NCI-H1930 (cell line): ENCODE data around the gene OSBPL8.
"Not testable (repeated sequence)": the region's sequence is repeated elsewhere in the genome, so short reads cannot be mapped to it uniquely, and the experiment has no call there.

ENCODE experiments used
- DNase-seq, 2 experiments: peaks; one replicate each; lab custom pipeline; 2025; lab: John Stamatoyannopoulos, UW

Gene OSBPL8

DNA sequence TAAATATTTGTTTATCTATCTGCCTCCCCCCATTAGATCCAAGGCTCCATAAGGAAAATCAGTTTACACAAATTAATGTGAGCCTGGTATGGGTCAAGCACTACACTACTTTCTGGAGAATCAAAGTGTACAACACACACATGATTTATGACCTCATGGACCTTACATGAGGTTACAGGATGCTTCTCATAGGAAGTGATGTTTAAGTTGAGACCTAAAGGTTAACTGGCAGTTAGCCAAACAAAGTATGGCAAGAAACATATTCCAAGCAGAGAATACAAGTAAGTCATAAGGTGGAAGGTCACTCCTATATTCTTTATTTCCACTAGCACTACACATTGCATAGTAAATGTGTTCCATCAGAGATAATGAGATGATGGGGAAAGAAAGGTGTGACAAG, 39.2 kb downstream of the OSBPL8 start:
- DNase-seq = no peak

DNA sequence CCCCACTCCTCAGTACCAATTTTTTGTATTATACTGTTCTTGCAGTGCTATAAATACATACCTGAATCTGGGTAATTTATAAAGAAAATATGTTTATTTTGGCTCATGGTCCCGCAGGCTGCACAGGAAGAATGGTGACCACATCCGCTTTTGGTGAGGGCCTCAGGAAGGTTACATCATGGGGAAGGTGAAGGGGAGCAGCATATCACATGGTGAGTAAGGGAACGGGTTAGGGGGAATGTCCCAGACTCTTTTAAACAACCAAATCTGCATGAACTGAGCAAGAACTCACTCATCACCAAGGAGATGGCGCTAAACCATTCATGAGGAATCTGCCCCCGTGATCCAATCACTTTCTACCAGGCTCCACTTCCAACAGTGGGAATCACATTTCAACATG, 40.0 kb downstream of the OSBPL8 start:
- no peak for DNase-seq

DNA sequence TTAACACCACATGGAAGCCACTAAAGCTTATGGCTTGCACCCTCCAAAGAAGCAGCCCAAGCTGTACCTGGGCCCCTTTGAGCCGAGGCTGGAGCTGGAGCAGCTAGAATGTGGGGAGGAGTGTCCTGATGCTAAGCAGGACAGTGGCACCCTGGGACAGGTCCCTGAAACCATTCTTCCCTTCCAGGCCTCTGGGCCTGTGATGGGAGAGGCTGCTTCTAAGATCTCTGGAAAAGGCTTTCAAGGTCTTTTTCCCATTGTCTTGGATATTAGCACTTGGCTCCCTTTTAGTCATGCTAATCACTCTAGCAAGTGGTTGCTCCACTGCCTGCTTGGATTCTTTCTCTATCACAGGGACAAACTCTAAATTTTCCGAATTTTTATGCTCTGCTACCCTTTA, 40.9 kb downstream of the OSBPL8 start:
- DNase-seq = no peak

DNA sequence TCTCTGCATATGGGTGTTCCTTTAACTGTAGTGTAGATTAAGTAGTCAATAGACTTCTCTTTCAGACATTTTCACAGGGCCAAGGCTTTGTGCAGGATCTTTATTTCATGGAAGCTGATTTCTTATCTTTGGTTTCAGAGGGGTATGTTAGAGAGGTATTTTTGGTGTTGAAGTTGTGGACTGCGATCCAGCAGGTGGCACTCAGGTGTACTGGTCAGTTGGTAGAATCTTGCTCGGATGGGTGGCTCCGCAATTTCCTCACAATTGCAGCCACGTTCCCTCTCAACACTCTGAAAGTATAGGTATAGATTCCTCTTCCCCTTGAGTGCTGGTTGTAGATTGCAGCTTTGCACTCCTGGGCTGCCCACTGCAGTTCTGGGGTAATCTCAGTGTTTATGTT, 44.3 kb downstream of the OSBPL8 start:
- no peak for DNase-seq

DNA sequence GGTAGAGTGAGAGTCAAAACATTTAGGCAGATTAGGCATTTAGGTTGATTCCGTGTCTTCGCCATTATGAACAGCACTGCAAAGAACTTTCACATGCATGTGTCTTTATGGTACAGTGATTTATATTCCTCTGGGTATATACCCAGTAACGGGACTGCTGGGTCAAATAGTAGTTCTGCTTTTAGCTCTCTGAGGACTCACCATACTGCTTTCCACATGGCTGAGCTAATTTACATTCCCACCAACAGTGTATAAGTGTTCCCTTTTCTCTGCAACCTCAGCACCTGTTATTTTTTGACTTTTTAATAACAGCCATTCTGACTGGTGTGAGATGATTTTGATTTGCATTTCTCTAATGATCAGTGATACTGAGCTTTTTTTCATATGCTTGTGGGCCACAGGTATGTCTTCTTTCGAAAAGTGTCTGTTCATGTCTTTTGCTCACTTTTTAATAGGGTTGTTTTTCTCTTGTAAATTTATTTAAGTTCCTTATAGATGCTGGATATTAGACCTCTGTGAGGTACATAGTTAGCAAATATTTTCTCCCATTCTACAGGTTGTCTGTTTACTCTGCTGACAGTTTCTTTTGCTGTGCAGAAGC, 48.4 kb downstream of the OSBPL8 start:
- DNase-seq = not testable (repeated sequence)

DNA sequence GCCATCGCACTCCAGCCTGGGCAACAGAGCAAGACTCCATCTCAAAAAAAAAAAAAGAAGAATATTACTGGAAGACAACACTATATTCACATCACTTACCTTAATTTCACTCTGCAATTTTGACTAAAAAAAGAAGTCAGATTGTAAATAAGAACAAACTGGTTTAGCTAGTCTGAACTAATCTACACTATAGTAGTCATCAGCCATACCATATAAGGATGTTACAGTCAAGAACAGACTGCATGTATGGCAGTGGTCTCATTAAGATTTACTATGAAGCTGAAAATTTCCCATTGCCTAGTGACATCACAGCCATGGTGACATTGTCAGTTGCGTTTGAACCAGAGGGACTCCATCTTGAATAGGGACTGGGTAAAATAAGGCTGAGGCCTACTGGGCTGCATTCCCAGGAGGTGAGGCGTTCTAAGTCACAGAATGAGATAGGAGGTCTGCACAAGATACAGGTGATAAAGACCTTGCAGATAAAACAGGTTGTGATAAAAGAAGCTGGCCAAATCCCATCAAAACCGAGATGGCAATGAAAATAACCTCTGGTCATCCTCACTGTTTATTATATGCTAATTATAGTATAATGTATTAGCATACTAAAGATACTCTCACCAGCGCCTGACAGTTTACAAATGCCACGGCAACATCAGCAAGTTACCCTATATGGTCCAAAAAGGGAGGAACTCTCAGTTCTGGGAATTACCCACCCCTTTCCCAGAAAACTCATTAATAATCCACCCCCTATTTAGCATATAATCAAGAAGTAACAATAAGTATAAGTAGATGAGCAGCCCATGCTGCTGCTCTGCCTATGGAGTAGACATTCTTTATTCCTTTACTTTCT, 51.2 kb downstream of the OSBPL8 start:
- DNase-seq = no peak

DNA sequence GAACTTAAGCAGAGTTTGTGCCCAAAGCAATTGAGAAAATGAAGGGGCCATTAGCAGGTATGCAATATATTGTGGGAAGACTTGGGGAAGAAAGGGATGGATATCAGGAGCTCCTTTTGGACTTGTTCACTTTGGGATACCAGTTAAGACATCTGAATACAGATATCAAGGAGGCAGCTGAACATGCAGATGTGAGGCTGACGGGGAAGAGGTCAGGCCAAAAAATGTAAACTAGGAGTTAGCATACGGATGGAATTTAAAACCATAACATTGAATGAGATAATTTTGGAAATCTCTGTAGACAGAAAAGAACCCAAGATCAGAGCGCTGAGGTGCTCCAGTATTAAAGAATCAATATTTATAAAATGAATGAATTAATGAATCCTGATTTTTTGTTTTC, 53.4 kb downstream of the OSBPL8 start:
- no peak for DNase-seq

DNA sequence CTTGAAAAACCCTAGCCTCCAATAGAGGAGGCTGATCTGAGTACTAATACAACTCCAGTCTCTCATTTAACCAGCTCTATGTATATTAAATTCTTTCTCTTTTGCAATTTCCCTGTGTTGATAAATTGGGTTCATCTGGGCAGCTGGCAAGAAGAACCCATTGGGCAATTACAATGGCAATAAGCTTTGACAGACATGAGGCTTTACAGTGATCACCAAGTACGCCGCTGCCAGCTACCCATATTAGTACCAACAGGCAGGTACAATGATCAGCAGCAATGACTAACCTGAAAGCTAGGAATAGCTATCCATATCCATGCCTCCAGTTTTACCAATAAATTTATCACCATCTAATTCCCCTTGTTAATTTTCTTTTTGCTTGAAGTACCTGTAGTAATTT, 54.5 kb downstream of the OSBPL8 start:
- DNase-seq = no peak

DNA sequence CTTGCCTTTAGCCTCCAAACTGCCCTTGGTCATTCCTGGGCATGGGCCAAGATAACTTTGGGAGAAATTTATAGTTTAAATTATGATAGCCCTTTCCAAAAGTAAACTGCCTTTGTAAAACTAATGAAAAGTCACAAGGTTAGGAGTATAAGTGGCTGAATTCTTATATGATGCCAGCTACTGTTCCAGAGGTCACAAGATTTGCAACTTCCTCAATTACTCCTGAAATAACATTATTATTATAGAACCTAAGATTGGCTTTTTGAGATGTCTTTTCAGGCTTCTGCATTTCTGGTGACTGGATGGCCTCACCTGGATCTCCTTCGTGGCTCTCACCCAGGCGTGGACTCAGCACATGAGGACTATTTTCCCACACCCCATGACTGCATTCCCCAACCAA, 55.0 kb downstream of the OSBPL8 start:
- DNase-seq = no peak

DNA sequence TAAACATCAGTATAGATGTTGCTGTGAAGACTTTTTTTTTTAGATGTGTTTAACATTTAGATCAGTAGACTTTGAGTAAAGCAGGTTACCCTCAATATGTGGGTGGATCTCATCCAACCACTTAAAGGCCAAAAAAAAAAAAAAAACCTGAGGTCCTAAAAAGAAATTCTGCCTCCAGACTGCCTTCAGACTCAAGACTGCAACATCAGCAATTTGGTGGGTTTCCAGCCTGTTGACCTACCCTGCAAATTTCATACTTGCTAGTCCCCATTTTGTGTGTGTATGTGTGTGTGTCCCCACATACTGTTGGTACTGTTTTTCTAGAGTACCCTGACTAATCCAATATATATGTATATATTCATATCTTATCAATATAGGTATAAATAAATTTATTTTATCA, 55.6 kb downstream of the OSBPL8 start:
- DNase-seq = no peak

DNA sequence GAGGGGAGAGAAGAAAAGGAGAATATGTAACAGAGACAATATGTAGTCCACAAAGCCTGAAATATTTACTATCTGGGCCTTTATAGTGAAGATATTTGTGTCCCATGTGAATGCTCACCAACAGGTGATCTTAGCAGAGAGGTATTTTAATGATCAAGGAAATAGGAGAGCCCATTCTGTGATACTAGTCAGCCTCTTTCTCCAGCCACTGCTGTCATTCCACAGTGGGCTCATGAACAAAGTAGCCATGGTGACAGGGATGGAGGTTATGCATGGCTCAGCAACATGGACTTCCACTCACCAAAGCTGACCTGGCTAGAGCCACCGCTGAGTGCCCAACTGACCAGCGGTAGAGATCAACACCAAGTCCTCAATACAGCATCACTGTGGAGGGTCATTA, 58.2 kb downstream of the OSBPL8 start:
- no peak for DNase-seq

DNA sequence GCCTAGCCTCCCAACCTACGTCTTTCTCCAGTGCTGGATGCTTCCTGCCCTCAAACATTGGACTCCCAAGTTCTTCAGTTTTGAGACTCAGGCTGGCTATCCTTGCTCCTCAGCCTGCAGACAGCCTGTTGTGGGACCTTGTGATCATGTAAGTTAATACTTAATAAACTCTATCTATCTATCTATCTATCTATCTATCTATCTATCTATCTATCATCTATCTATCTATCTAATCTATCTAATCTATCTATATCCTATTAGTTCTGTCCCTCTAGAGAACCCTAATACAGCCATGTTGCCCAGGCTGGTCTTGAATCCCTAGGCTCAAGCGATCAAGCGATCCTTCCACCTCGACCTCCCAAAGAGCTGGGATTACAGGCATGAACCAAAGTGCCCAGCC, 60.4 kb downstream of the OSBPL8 start:
- not testable (repeated sequence) for DNase-seq

DNA sequence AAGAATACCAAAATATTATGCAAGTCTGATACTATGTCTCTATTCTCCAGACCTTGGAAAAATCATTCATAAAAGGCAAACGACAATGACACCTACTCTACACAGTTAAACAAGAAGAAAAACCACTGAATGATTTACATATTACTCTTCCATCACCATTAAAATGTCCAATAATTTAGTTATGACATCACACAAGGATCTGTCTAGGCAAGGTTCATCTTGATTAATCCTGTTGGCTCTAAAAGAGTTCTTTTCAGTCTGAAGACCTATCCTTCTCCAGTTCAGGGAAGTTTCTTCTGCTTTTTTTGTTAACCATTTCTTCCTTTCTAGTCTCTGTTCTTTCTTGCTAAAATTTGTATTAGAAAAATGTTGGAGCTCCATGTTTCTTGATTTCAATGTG, 64.0 kb downstream of the OSBPL8 start:
- DNase-seq = no peak

DNA sequence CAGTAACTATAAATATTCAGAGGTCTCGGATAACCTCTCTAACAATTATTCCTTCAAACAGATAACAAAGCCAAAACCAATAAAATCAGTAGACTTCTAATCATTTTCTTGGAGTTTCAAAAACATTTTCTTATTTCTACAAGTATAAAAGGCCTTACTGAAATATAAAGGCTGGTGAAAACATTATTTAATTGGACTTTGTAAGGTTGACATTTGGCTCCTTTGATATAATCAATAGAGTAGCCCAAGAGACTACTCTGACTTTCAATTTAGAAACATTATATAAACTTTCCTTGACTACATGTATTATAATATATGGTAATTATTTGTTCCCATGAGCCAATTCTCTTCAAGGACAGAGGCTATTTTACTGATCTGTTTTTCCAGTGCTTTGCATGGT, 68.3 kb downstream of the OSBPL8 start:
- DNase-seq = no peak

DNA sequence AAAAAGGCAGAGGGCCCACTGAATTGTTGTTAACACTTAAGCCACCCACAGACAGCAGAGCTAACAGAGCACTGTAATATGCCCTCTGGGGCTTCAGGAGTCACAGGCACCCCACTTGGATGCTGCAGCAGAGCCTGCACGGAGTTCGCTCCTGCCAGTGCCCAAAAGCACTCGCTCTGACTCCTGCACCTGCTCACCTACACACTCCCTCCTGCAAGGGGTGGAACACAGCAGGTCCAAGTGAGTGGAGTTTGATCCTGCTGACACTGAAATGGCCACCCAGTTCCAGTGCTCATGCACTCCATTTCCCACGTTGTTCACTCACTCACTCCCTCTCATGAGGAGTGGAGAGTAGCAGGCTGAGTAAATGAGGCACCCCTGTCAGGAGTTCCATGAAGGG, 68.8 kb downstream of the OSBPL8 start:
- no peak for DNase-seq

DNA sequence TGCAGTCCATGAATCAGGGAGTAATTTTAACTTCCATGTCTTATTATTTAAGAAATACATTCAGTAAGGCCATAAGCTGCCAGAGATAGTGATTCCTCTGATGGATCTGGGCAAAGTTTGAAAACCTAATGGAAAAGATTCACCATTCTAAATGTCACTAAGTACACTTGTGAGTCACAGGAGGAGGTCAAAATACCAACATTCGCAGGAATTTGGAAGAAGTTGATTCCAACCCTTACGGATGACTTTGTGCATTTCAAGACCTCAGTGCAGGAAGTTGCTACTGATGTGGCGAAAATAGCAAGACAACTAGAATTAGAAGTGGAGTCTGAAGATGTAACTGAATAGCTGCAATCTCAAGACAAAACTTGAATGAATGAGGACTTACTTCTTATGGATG, 69.8 kb downstream of the OSBPL8 start:
- DNase-seq = no peak

DNA sequence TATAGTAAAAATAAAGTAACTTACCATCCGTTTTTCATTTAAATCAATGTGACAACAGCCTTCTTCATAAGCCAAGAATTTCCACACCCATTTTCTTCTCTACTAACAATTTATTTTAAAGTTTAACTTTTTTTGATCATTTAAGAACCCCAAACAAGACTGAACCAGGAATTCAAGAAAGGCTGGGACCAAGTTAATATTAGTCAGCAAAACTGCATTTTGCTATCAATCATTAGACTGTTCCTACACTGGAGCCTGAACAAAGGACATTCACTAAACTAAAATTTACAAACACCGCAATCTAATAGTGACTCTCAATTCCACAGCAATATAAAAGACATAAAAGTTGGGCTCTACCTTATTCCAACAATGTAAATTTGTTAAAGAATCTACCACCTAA, 73.6 kb downstream of the OSBPL8 start:
- no peak for DNase-seq

DNA sequence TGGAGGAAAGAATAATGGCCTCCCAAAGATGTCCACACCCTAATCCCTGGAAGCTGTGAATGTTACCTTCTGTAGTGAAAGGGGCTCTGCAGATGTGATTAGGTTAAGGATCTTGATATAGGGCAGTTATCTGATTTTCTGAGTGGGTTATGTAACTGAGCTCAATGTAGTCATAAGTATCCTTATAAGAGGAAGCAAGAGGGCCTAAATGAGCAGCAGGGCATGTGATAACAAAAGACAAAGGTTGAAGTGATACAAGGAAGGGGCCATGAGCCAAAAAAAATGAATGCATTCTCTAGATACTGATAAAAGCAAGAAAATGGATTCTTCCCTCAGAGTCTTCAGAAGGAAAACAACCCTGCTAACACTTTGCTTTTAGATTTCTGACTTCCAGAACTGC, 78.8 kb downstream of the OSBPL8 start:
- DNase-seq = no peak

DNA sequence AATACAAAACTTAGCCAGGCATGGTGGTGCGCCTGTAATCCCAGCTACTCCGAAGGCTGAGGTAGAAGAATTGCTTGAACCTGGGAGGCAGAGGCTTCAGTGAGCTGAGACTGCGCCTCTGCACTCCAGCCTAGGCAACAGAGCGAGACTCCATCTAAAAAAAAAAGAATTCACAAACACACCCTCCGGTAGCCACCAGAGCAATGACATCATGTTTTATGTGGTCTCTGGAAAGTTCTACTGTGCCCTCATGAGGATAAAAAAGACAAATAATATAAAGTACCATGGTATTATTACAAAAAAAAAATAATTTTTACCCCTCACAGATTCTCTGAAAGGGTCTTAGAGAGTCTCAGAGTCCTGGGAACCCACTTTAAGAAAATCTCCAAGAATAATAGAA, 81.5 kb downstream of the OSBPL8 start:
- DNase-seq = no peak

DNA sequence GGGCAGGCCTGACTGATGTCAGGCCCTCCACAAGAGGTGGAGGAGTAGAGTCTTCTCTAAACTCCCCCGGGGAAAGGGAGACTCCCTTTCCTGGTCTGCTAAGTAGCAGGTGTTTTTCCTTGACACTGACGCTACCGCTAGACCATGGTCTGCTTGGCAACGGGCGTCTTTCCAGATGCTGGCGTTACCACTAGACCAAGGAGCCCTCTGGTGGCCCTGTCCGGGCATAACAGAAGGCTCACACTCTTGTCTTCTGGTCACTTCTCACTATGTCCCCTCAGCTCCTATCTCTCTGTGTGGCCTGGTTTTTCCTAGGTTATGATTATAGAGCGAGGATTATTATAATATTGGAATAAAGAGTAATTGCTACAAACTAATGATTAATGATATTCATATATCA, 86.7 kb downstream of the OSBPL8 start:
- not testable (repeated sequence) for DNase-seq

DNA sequence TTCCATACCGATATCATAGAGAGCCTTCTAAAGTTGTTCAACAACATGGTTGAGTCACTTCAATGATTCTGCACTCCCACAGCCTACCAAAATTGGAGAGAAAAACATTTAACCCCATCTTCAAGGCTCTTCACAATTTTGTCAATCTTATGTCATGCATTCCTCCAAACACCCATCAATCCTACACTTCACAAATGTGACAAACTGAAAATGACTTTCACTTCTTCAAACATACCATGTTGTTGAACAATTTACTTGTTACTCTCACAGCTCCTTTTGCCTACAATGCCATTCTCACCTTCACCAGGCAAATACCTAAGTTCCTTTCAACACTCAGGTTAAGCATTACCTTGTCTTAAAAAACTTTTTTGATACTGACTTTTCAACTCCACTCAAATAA, 88.0 kb downstream of the OSBPL8 start:
- DNase-seq = no peak

DNA sequence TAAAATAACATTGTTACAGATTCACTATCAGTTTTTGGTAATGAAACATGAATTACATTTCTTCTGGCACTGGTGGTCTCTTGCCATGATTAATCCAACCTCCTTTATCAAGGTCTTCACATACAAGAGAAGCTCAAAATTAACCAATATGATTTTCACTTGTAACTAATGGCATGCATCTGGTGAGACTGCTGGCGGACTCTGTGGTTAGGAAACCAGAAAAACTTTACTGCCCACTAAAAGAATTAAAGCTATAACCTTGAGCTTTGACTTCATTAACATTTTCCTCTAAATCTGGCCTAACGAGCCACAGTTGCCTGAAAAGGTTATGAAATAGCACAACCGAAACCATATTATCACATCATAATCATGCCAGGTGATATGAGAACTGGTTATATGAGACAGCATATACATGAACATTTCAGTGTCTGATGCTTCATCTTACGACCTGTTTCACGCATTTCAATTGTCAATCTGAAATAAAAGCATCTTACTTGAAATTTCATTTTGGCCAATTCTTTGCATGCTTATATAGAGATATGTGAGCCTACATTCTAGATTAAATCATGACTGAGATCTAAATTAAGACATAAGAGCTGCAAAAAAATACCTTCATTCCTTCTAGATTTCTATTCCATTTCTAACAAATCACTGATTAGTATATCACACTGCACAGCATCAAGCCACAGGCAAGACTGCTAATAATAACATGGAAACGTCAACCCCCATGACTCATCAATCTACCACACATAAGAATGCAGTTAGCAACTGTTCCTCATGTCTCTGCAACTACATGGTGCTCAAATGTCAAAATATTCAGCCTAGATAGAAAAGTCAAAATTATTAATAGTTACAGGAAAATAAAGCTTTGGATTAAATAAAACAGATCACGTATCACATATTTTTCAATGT, 89.3 kb downstream of the OSBPL8 start:
- no peak for DNase-seq

DNA sequence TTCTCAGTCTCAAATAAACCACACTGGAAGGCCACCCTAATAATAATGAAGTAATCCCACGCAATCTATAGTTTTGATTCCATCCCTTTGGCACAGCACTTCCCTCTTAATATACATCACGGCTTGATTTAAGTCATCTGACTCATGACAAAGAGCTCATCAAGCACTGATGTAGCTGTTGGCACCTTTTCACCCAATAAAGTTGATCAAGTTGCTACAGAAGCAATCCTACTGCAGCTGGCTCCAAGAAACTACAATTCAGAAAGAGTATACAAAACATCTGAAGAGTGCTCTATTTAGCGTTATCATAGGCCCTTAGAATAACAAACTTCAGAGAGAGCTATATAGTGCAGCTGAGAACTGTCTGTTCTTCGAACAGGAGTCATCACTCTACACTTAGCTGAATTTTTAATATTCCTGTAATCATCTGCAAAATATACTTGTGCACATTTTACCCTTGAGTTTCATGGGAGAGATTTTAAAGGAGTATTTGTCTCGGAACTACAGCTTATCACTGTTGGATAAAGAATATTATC, 94.9 kb downstream of the OSBPL8 start:
- no peak for DNase-seq
